Measurements from ENCODE around the gene ACVR1. TPM values are rescaled to one million over a fixed set of nuclear protein-coding genes. Genes with fewer than 3 reads are reported as not detected.

ACVR1 gene
- total RNA-seq, 1 donor from 2014 or later: 14.3 TPM

DNA sequence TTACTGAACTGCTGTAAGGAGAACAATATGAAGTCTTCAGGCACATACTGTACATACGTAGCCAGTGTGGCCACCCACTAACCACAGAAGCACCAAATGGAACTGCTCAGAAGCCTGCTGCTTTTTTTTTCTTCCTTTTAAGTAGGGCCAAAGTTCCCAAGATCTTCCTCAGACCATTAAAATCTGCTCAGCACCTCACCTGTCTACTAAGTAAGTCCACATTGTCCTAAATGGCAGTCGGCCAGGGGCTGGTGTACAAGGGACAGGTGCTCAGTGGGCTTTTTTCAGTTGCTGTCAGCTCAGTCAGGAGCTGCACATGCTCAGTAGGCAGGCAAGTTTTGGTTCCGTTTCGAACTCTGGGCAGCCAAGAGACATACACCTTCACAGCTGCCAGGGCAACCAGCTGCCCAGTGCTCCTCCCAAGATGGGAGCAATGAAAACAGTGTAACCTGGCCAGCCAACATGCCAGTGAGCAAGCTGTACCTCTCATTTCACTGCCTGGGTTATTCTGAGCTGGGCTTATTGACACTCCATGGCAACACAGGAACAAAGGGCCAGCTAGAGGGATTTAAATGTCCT, 86.1 kb downstream of the ACVR1 start:
- H3K27ac Mint-ChIP-seq: no peak overlapping the region
- H3K36me3 Mint-ChIP-seq: no peaks in the 10 kb centered on the region
- no peaks in the 10 kb centered on the region for H3K9me3 Mint-ChIP-seq
- H3K4me3 Mint-ChIP-seq: no peak overlapping the region
- H3K4me1 Mint-ChIP-seq (ENCODE audit: unreplicated experiment): no peaks in the 10 kb centered on the region
- DNase-seq (ENCODE audit: extremely low spot score, unreplicated experiment): no peak
- TF ChIP-seq, protein P1, sequence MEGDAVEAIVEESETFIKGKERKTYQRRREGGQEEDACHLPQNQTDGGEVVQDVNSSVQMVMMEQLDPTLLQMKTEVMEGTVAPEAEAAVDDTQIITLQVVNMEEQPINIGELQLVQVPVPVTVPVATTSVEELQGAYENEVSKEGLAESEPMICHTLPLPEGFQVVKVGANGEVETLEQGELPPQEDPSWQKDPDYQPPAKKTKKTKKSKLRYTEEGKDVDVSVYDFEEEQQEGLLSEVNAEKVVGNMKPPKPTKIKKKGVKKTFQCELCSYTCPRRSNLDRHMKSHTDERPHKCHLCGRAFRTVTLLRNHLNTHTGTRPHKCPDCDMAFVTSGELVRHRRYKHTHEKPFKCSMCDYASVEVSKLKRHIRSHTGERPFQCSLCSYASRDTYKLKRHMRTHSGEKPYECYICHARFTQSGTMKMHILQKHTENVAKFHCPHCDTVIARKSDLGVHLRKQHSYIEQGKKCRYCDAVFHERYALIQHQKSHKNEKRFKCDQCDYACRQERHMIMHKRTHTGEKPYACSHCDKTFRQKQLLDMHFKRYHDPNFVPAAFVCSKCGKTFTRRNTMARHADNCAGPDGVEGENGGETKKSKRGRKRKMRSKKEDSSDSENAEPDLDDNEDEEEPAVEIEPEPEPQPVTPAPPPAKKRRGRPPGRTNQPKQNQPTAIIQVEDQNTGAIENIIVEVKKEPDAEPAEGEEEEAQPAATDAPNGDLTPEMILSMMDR (conservative IDR thresholded peaks at IDR 0.05): no peak
- H3K27me3 Mint-ChIP-seq: no peaks in the 10 kb centered on the region

DNA sequence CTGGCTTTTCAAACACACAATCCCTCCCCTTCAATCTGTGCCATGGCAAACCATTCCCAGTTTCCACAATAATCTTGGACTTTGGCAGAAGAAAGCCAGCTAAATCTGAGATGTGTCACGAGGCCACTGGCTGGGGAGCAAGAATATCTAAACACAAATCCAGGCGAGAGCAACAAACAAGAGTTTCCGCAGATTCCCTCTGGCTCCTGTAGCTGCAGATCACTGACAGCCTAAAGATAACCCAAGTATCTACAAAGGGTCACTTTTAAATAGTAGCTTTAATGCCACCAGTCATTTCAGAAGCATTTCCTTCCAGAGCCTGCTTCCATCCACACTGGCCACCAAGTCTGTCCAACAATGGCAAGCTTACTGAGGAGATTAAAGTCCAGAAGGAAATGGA, 86.9 kb downstream of the ACVR1 start:
- TF ChIP-seq, protein P1 (conservative IDR thresholded peaks at IDR 0.05): no peak
- no peaks in the 10 kb centered on the region for H3K4me1 Mint-ChIP-seq (ENCODE audit: unreplicated experiment)
- no peaks in the 10 kb centered on the region for H3K27me3 Mint-ChIP-seq
- H3K9me3 Mint-ChIP-seq: no peaks in the 10 kb centered on the region
- H3K27ac Mint-ChIP-seq: no peak overlapping the region
- H3K36me3 Mint-ChIP-seq: no peaks in the 10 kb centered on the region
- DNase-seq (ENCODE audit: extremely low spot score, unreplicated experiment): no peak
- no peak overlapping the region for H3K4me3 Mint-ChIP-seq

DNA sequence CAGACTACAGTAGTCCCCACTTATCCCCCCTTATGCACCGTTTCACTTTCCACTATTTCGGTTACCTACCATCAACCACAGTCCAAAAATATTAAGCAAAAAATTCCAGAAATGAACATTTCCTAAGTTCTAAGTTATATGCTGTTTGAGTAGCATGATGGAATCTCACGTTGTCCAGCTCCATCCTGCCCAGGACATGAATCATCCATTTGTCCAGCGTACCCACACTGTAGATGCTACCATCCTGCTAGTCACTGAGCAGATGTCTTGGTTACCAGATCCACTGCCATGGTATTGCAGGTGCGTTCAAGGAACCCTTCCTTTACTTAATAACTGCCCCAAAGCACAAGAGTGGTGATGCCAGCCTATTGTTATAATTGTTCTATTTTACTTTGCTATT, 87.9 kb downstream of the ACVR1 start:
- DNase-seq (ENCODE audit: extremely low spot score, unreplicated experiment): no peak
- no peaks in the 10 kb centered on the region for H3K9me3 Mint-ChIP-seq
- no peaks in the 10 kb centered on the region for H3K27me3 Mint-ChIP-seq
- TF ChIP-seq, protein P1 (conservative IDR thresholded peaks at IDR 0.05): no peak
- no peak overlapping the region for H3K27ac Mint-ChIP-seq
- H3K4me3 Mint-ChIP-seq: no peak overlapping the region
- no peaks in the 10 kb centered on the region for H3K4me1 Mint-ChIP-seq (ENCODE audit: unreplicated experiment)
- H3K36me3 Mint-ChIP-seq: no peaks in the 10 kb centered on the region

DNA sequence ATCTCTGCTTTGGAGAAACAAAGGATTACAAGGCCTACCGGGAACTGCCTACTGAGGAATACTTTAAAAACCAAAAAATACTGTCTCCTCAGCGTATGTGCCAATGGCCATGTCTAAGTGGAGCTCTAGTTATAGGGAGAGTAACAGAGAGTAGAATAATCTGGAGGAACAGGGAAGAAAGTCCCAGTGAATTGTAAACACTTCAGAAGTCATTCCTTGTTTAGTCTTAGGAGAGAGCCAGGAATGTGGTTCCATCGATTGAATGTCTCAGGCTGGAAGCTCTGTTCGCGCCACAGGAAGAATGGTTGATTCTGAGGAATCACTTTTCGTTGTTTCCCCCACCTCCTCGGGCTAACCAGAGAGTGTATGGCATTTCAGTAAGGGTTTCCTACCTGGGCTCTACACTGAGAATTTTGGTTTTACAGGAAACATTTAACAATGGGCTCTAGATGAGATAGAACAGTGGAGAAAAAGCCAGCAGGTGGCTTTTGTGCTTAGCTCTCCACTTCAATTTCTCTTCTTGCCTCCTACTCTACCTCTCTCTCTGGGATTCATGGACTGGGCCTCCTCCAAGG, 88.7 kb downstream of the ACVR1 start:
- TF ChIP-seq, protein P1 (conservative IDR thresholded peaks at IDR 0.05): no peak
- Mint-ChIP-seq H3K27me3 (no peaks in the 10 kb centered on the region), H3K27ac (no peak overlapping the region), H3K36me3 (no peaks in the 10 kb centered on the region), H3K4me3 (no peak overlapping the region), H3K4me1 (ENCODE audit: unreplicated experiment) (peaks cover 3% of the 10 kb centered on the region), H3K9me3 (no peaks in the 10 kb centered on the region)
- DNase-seq (ENCODE audit: extremely low spot score, unreplicated experiment): no peak

DNA sequence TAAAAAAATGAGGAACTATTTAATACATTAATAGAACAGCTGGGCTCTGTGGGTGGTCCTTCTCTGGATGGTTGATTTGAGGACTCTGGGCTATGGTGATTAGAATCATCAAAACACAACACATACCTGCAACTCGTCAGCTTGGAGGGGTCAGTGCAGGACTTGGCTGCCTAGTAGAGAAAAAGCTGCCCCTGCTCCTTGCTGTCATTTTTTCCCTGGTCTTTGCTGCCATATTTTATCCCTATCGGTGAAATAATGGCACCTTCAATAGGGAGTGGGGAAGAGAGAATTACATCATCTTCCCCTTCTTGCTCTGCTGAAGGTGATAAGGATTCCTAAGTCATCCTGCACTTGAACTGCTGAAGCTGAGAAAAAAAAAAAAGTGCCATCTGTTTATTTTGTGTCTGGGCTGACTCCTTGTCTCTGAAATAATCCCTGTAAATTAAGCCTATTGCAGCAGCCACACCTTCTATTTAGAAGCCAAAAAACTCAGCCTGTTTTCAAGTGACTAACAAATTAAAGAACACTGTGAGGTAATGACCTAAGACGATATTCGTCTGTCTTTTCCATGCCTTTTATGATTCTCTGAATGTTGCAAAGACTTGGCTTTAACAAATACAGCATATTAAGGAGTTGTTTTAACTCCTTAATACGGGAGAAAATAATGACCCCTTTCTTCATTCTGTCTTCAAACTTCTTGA, 89.3 kb downstream of the ACVR1 start:
- no peaks in the 10 kb centered on the region for H3K9me3 Mint-ChIP-seq
- H3K27ac Mint-ChIP-seq: no peak overlapping the region
- no peaks in the 10 kb centered on the region for H3K27me3 Mint-ChIP-seq
- no peak for DNase-seq (ENCODE audit: extremely low spot score, unreplicated experiment)
- TF ChIP-seq, protein P1 (conservative IDR thresholded peaks at IDR 0.05): no peak
- no peaks in the 10 kb centered on the region for H3K36me3 Mint-ChIP-seq
- peaks cover 8% of the 10 kb centered on the region for H3K4me1 Mint-ChIP-seq (ENCODE audit: unreplicated experiment)
- H3K4me3 Mint-ChIP-seq: no peak overlapping the region

Measured in type B pancreatic cell (in vitro differentiated cells).